Keratinocyte (primary cell): ENCODE measurements around the gene ANKS1B.

Source experiments
- CTCF ChIP-seq, 3 experiments: IDR thresholded peaks in 1 of 3; conservative IDR thresholded peaks in 1 of 3; optimal IDR thresholded peaks in 1 of 3; 2 replicates in 2 of 3; 3 replicates in 1 of 3; pipeline versions ENCODE3 to v1.5.1; 2011; ENCODE audit warnings: low read length in 3 of 3, mild to moderate bottlenecking in 3 of 3, moderate library complexity in 2 of 3, control low read depth in 1 of 3, inconsistent platforms in 1 of 3; ENCODE audit not compliant: insufficient read depth in 2 of 3; ENCODE audit errors: extremely low read depth in 1 of 3
- EZH2 ChIP-seq: IDR thresholded peaks from one replicate; pipeline ENCODE4 v1.6.1; 2012; ENCODE audit warnings: inconsistent platforms, mild to moderate bottlenecking, low read length, moderate library complexity

DNA sequence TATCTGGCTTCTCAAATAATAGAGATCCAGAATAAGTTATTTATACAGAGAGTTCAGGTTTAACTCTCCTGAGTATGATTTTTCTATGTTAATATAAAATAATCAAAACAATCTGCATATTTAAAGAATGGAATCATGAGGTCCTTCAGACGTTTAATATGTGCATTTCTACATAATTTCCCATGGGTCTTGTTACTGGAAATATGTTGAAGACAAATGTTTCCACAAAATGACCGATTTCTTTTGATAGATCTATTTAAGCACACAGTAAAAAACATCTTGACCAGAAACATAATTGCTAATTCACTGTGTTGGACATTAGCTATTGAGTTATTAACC is 957.7 kb downstream of the ANKS1B start:
- no peak for TF ChIP-seq CTCF (optimal IDR thresholded peaks at IDR 0.05 in 1 of 3, IDR thresholded peaks at IDR 0.05 in 1 of 3, conservative IDR thresholded peaks at IDR 0.05 in 1 of 3; ENCODE audit: extremely low read depth in 1 of 3, insufficient read depth in 2 of 3, low read length in 3 of 3)
- TF ChIP-seq EZH2, result no peak
